Activated CD4-positive, alpha-beta T cell treated with anti-CD3 and anti-CD28 coated beads for 48 hours (primary cell): ENCODE measurements around the gene RNGTT.
"Not testable (repeated sequence)": the region's sequence is repeated elsewhere in the genome, so short reads cannot be mapped to it uniquely, and the experiment has no call there.

Source experiments
- DNase-seq: peaks from one replicate; pipeline ENCODE4 v3.0.0-alpha.2; 2020

The RNGTT gene

DNA sequence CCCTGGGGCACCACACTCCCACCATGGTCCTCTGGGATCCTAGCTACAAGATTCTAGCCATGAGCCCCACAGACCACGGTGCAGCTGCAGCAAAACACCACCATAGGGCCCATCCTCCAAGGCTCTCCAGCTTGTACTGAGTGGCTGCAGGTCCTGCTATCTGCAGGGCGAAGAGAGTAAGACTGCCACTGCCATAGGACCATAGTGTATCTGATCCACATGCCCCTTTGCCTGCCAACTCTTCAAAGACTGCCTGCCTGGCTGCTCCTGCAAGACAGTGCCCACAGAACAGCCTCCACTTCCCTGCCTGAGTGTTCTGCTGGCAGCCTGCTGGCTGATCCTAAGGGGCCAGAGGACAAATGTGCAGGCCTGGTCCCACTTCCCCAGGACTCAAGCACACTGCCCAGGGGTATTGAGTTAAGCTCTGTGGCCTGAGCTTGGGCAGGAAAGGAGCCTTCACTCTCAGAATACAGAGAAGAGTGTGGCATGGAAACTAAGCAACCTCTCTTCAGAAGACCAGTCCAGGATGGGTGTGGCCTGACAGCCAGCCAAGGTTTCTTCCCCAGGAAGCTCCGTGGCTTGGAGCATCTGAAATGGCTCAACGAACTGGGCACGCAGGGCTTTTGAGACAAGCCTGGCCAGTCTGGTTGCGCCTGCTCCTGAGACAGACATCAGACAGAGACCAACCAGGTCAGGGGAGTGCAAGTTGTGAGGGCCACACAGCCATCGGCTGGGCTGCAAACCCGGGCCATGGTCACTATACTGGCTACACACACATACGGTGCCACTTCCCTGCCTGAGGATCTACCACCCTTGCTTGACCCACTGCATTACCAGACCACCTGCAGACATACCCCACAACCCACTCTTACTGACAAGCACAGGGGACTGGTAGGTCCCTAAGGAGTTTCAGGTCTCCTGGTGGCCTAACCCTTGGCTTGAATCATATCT, 54.5 kb downstream of the RNGTT start:
- no peak for DNase-seq

DNA sequence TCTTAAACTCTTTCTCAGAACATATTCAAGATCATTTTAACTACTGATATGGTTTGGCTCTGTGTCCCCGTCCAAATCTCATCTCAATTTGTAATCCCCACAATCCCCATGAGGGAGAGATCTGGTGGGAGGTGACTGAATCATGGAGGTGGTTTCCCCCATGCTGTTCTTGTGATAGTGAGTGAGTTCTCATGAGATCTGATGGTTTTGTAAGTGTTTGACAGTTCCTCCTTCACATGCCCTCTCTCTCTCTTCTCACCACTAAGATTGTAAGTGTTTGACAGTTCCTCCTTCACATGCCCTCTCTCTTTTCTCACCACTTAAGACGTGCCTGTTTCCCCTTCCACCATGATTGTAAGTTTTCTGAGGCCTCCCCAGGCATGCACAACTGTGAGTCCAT, 56.3 kb downstream of the RNGTT start:
- DNase-seq, result not testable (repeated sequence)

GRCh38 chr6:88899569-88900316, 63.7 kb downstream of the RNGTT start:
- no peak for DNase-seq

DNA sequence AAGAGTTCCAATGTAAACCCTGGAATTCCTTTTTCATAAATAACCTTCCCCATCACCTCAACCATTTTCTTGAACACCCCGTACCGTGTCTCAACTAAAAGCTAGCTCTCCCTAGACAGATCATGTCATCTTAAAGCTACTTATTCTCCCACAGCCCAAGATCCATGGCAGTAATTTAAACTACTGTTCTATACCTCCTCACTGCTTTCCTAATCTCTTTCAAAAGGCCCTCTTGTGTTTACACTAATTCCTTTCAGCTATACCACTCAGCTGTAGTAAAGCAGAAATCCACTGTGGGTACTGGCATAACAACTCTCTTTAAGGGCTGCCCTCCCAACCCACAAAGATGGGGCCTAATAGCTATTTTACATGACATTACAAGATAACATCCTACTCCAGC, 67.5 kb downstream of the RNGTT start:
- DNase-seq, result no peak

GRCh38 chr6:88890860-88891845, 72.3 kb downstream of the RNGTT start:
- no peak for DNase-seq

DNA sequence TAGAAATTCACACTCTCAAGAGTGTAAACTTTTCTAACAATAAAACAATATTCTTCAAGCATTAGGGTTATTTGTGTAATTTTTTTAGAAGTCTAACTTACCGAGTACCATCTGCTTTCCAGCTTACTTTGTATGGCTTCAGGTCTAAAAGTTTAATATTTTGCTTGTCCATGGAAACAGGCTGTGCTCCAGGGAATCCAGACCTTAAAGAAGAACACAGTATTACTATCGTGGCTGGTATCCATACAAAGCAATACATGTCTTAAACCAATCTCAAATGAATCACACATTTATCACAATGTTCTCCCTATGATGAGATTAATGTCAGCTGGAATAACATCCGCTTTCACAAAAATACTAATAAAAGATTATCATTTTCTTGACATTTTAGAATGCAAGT, 73.0 kb downstream of the RNGTT start:
- no peak for DNase-seq

- DNase-seq, result no peak
Measured at GRCh38 chr6:88884361-88884760, 79.1 kb downstream of the RNGTT start.

GRCh38 chr6:88882536-88882935, 80.9 kb downstream of the RNGTT start:
- no peak for DNase-seq

GRCh38 chr6:88881451-88881850, 82.0 kb downstream of the RNGTT start:
- no peak for DNase-seq

DNA sequence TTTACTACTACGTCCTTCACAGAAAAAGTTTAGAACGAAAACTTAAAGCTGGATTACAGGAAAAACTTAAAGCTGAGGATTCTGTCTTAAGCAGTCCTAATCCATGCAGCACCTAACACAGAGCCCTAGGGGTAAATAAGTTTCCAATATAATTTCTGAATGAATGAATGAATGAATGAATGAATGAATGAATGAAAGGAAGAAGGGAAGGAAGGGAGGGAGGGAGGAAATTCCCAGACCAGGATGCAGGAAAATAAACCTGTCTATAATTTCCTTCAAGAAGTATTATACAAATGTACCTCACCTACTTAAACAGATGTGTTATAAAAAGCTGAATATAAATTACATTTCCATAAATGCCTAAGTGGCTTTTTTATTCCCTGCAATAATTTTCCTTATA, 83.4 kb downstream of the RNGTT start:
- DNase-seq, result no peak

DNA sequence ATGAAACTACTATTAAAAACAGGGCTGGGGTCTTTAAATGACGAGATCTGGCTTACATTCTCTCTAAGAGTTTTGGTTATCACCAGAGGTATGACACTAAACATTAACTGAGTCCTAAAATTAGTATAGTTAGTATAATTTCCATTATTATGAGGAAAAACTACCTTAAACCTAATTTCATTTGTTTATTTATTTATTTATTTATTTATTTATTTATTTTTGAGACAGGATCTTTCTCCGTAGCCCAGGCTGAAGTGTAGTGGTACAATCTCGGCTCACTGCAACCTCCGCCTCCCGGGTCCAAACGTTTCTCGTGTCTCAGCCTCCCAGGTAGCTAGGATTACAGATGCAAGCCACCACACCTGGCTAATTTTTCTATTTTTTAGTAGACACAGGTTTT, 85.5 kb downstream of the RNGTT start:
- DNase-seq, result no peak

- DNase-seq, result no peak
Measured at GRCh38 chr6:88872962-88873361, 90.5 kb downstream of the RNGTT start.

DNA sequence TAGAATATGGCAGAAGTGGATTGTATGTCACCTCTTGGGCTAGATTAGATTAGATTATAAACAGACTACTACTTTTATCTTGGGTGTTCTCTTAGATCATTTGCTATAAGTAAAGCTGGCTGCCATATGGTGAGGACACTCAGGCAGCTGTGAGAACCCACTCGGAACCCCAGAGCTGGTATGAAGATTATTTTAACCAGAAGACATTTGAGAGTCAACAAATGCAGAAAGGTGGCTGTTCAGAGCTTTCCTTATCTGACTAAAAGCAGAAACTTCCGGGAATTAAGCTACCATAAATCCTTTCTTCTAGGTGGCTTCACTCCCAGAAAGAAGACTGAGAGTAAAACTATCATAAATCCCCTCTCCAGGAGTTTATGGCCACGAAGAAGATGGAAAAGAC, 91.9 kb downstream of the RNGTT start:
- DNase-seq, result no peak

GRCh38 chr6:88870717-88871330, 92.6 kb downstream of the RNGTT start:
- DNase-seq, result peak; percentile 36

DNA sequence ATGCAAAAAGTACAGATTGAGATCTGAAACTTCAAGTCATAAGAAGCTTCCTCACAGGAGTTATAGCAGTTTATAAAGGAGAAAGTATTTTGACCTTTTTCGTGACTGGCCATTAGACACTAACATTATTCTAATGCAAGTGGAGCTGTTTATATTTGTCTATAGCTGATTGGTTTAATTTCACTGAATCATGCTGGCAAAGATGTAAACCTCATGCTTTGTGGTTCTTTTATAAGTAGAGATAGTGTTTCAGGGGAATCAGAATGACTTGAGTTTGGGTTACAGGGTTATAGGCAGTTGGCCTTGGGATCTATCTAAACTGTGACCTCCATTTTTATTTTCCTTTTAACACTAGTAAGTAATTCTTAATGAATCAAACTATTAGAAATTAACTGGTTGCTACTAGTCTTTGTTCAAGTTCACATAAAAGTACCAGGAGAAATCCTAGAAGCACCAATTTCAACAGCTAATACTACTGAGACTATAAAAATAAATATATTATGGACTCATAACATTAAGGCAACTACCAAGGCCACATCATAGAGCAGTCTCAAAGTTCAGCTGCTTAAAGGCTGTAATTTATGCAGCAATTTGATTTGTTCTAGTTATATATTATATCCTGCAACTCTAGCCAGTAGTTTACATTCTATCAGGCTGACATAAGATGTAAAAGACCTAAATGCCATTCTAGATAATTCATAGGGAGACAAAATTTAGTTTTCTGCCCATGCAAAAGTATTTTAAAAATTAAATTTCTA, 94.0 kb downstream of the RNGTT start:
- no peak for DNase-seq

GRCh38 chr6:88867841-88868731, 95.3 kb downstream of the RNGTT start:
- DNase-seq, result no peak

GRCh38 chr6:88866856-88867255, 96.6 kb downstream of the RNGTT start:
- DNase-seq, result no peak

GRCh38 chr6:88865275-88865674, 98.1 kb downstream of the RNGTT start:
- no peak for DNase-seq

GRCh38 chr6:88864359-88865054, 98.9 kb downstream of the RNGTT start:
- DNase-seq, result no peak

DNA sequence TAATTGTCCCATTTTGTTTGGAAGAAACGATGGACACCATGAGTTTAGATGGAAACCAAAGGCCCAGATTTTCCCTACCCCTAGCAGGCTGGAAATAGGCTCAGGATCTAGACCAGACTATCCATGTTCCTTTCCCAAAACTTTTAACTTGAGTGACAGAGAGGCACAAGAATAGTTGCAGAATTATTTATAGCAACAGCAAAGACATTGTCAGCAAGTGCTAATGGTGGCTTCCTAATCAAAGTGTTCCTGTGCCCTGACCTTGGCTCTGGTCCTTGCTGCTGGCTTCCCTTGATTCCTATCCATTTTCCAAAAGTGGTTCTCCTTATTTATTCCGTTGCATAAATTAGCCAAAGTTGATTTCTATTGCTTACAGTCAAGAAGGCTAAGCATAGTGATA, 103.1 kb downstream of the RNGTT start:
- no peak for DNase-seq
